ENCODE results near the gene FBRSL1.

- TF ChIP-seq CTCF (IDR thresholded peaks at IDR 0.05) (no peak), POLR2A (IDR thresholded peaks at IDR 0.05) (no peak), POLR2AphosphoS5 (IDR thresholded peaks at IDR 0.05) (no peak)
Measured at GRCh38 chr12:132477703-132478432, 12.1 kb upstream of the FBRSL1 start.

All from breast epithelium (tissue), 3 donors.